K562 (cell line): ENCODE measurements around the gene PHKB. TPM values are rescaled to one million over a fixed set of nuclear protein-coding genes. Genes with fewer than 3 reads are reported as not detected.
A peak's percentile ranks its signal among the peaks of the same experiment; 100 is the strongest.

Experiments used
- ATAC-seq: fragments of 200-7000 bp; cut with Tn5 transposase; 3 replicates; pipeline ENCODE4 v1.9.1; 2020; ENCODE audit warnings: moderate library complexity
- BruUV-seq: library from RNA; stranded (reverse); fragments of 400-500 nt; replicated peaks from 2 replicates; lab custom pipeline; 2021; lab: Mats Ljungman, UMichigan
- CTCF ChIA-PET: fragments of 300-600 bp; formaldehyde crosslinking; extraction: SDS; loops from one replicate; lab custom pipeline; 2021; ENCODE audit warnings: low intra/inter-chr PET ratio; lab: Yijun Ruan, JAX
- POLR2A ChIA-PET: fragments of 300-600, 350-650 bp; sonication (Branson Sonifier 250); formaldehyde crosslinking; extraction: SDS; loops from one replicate; lab custom pipeline; 2021; ENCODE audit warnings: antibody characterized with exemption, inconsistent platforms; lab: Yijun Ruan, JAX
- DNase-seq, 4 experiments: peaks; one replicate each; pipeline versions ENCODE4 v3.0.0 to v3.0.0-alpha.2; 2011 to 2018; ENCODE audit warnings: low spot score in 3 of 4, mixed read lengths in 3 of 4; ENCODE audit errors: extremely low read depth in 1 of 4
- FAIRE-seq: peaks from 2 replicates; lab custom pipeline; 2011; peaks lifted over from hg19 to GRCh38; lab: Jason Lieb, UNC
- H2AFZ ChIP-seq: 2 replicates; pipeline ENCODE4 v1.6.0; 2011; ENCODE audit warnings: low read depth, low read length, control low read depth, inconsistent platforms
- H3K27ac ChIP-seq: fragments of 200-600 bp; 3 replicates; pipeline ENCODE4 v1.8.0; 2011; ENCODE audit warnings: low read depth, mild to moderate bottlenecking, control low read depth, inconsistent platforms, low read length, moderate library complexity, mixed read lengths; ENCODE audit errors: extremely low read depth
- H3K27me3 ChIP-seq, 2 experiments: fragments of 300-600 bp in 1 of 2; 2 replicates in 1 of 2; 3 replicates in 1 of 2; pipeline versions ENCODE4 v1.6.0 to v1.8.0; 2011; ENCODE audit warnings: inconsistent platforms in 2 of 2, low read length in 2 of 2, mild to moderate bottlenecking in 1 of 2, mixed read lengths in 1 of 2, moderate library complexity in 1 of 2; ENCODE audit not compliant: control insufficient read depth in 2 of 2, insufficient read depth in 2 of 2
- H3K36me3 ChIP-seq: fragments of 300-600 bp; 3 replicates; pipeline ENCODE4 v1.8.0; 2011; ENCODE audit warnings: mild to moderate bottlenecking, low read length, inconsistent platforms; ENCODE audit not compliant: control insufficient read depth, insufficient read depth
- H3K4me1 ChIP-seq, 2 experiments: fragments of 200-600 bp in 1 of 2; replicated peaks in 1 of 2; 2 replicates in 1 of 2; 3 replicates in 1 of 2; pipeline versions ENCODE4 v1.5.1 to v1.8.0; 2011; ENCODE audit warnings: inconsistent platforms in 2 of 2, low read length in 2 of 2, mild to moderate bottlenecking in 1 of 2, mixed read lengths in 1 of 2, moderate library complexity in 1 of 2; ENCODE audit not compliant: control insufficient read depth in 2 of 2, insufficient read depth in 2 of 2
- H3K4me2 ChIP-seq: 2 replicates; pipeline ENCODE4 v1.6.1; 2011; ENCODE audit warnings: low read length, control low read depth, inconsistent platforms, mixed read lengths; ENCODE audit not compliant: insufficient read depth
- H3K4me3 ChIP-seq: fragments of 200-600 bp; sonication (generic), shearing (Covaris generic); 2 replicates; pipeline ENCODE4 v1.5.1; 2016; ENCODE audit warnings: control low read depth, inconsistent platforms
- H3K79me2 ChIP-seq: fragments of 200-600 bp; 3 replicates; pipeline ENCODE4 v1.8.0; 2011; ENCODE audit warnings: low read length, inconsistent platforms; ENCODE audit not compliant: control insufficient read depth, insufficient read depth
- H3K9ac ChIP-seq, 2 experiments: 2 replicates each; pipeline versions ENCODE4 v1.6.0 to v1.6.1; 2011; ENCODE audit warnings: low read depth in 2 of 2, low read length in 2 of 2, control low read depth in 1 of 2, inconsistent platforms in 1 of 2, mild to moderate bottlenecking in 1 of 2, mixed read lengths in 1 of 2; ENCODE audit not compliant: insufficient read depth in 1 of 2
- H3K9me1 ChIP-seq: one replicate; pipeline ENCODE4 v1.6.0; 2011; ENCODE audit warnings: inconsistent platforms, mild to moderate bottlenecking, low read length, moderate library complexity; ENCODE audit not compliant: control insufficient read depth, insufficient read depth
- H3K9me3 ChIP-seq: replicated peaks from 2 replicates; pipeline ENCODE4 v1.5.1; 2011; ENCODE audit warnings: low read depth, low read length, inconsistent platforms; ENCODE audit not compliant: control insufficient read depth, insufficient read depth
- H4K20me1 ChIP-seq: replicated peaks from 2 replicates; pipeline ENCODE4 v1.6.1; 2011; ENCODE audit warnings: low read length, inconsistent platforms, mixed read lengths; ENCODE audit not compliant: control insufficient read depth, insufficient read depth
- CEBPB ChIP-seq: fragments of 450-650 bp; IDR thresholded peaks from 2 replicates; pipeline ENCODE4 v1.6.1; 2016; ENCODE audit warnings: missing genetic modification characterization, missing compliant biosample characterization
- EGR1 ChIP-seq: fragments of 450-650 bp; conservative IDR thresholded peaks from 2 replicates; pipeline ENCODE4 v1.6.1; 2017; ENCODE audit warnings: mild to moderate bottlenecking
- MAFK ChIP-seq: IDR thresholded peaks from 2 replicates; pipeline ENCODE4 v1.6.1; 2011; ENCODE audit warnings: low read length, improper control_type of control experiment
- RCOR1 ChIP-seq, 2 experiments: IDR thresholded peaks; 2 replicates each; pipeline ENCODE4 v1.6.1; 2012; ENCODE audit warnings: low read depth in 2 of 2, low read length in 2 of 2, borderline replicate concordance in 1 of 2, improper control_type of control experiment in 1 of 2
- XRCC3 ChIP-seq: fragments of 450-650 bp; IDR thresholded peaks from 2 replicates; pipeline ENCODE4 v1.6.1; 2017; ENCODE audit warnings: mild to moderate bottlenecking, moderate library complexity
- ZNF609 ChIP-seq: sonication (generic); formaldehyde crosslinking; IDR thresholded peaks from 2 replicates; pipeline ENCODE4 v1.8.1; 2023; ENCODE audit warnings: missing genetic modification reagents, mild to moderate bottlenecking, borderline replicate concordance
- WGBS: fragments of 100-300 bp; shearing (Covaris generic); methylation state at CpG from one replicate; pipeline ENCODE4 v1.1.6; 2016; ENCODE audit warnings: low coverage, mixed read lengths; ENCODE audit not compliant: insufficient coverage; ENCODE audit errors: missing lambda C conversion rate; 5-methylcytosine and 5-hydroxymethylcytosine counted together
- in situ Hi-C: fragments of 300-500 bp; cut with MboI; formaldehyde crosslinking; loops from 4 replicates; pipeline ENCODE4 v1.15.0; 2018; ENCODE audit warnings: inconsistent platforms, mixed read lengths
- intact Hi-C: fragments of 100-400 bp; cut with micrococcal nuclease; formaldehyde crosslinking; loops from 2 replicates; pipeline ENCODE4 v1.14.2; 2022
- polyA plus RNA-seq, 8 experiments: library from polyadenylated mRNA; depleted of rRNA in 4 of 8; stranded (reverse) in 5 of 8; unstranded in 3 of 8; fragments of >200 nt; fragmentation: Nextera tagmentation in 2 of 8; fragmentation: Illumina TruSeq in 1 of 8; extraction: Ambion mirVana in 2 of 8; extraction: Trizol in 1 of 8; gene quantifications; 2 replicates each; pipeline versions ENCODE4 v1.2.1 to v1.2.3, GENCODE V29; 2011 to 2014; ENCODE audit warnings: inconsistent platforms in 1 of 8, missing spikeins in 1 of 8
- total RNA-seq, 7 experiments: library from RNA; depleted of rRNA in 6 of 7; stranded (reverse); fragments of >200 nt in 6 of 7; fragmentation: Illumina TruSeq in 2 of 7; extraction: Trizol in 2 of 7; gene quantifications; 2 replicates each; pipeline versions ENCODE4 v1.2.1 to v1.2.3, GENCODE V29; 2011 to 2021; ENCODE audit warnings: low replicate concordance in 1 of 7

The PHKB gene
- total and polyA plus RNA-seq, 9 of the 15 experiments (the other 6 are each of a cell fraction or from before 2014, with no cell fraction given), result 24.7 to 92.3 (median 67.0) TPM

DNA sequence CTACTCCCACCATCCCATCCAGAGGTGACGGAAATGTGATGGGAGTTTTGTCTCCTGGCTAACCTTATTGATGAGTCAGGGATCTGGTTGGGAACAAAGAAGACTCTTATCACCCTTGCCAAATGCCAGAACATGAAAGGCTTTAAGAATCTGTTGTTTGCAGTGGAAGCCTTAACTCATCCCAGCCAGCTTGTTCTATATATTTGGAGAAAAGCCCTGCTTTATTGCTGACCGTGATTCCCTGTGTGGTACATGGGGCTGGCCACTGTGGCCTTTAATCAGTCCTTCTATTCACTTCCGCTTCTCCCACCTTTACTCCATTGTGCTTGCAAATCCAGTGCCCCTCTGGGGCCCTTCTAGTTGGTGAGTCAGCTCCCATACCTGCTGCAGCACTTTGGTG is 156.6 kb downstream of the PHKB start (continued):
- TF ChIP-seq MAFK (peak; percentile 28; the same call in 1 of the 2 replicates), RCOR1 (IDR thresholded peaks at IDR 0.05; ENCODE audit: borderline replicate concordance in 1 of 2, low read depth in 2 of 2, low read length in 2 of 2) (peak in 1 of 2 experiments; percentile 39; a peak in 1 of 4 replicates), XRCC3 (no peak), EGR1 (no peak)
- TF ChIP-seq, all 486 proteins: peak for 12

DNA sequence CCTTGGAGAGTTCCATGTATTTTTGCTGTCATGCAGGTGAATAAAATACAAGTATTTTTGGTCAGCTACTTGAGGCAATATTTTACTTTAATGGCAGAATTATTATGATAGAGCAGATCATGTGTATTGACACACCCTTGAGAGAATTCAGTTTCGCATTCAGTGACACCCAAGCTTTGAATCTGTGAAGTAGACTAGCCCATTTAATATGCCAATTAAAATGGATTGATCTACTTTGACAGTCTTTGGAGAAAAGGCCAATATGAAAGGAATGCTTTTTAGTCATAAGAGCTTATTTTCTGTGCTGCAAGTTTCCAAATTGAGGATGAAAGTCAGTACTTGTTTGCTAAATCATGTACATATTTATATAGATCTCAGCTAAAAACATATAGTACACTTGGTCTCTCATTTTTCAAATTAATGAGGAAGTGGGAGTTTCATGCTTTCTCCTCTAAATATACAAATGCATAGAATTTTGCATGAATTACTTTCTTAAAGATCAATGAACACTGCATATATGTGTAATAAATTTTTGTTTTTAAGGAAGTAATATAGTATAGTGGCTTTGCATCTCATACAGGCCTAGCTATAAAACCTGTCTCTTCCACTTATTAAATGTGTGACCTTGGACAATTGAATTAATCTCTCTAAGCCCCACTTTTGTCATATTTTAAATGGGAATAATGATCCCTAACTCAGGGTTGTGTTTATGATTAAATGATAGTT is 161.5 kb downstream of the PHKB start:
- ChIA-PET POLR2A (interaction anchor here (1.4 kb wide), 2 partner anchors 12 to 481 kb away, joined by 3 to 5 read pairs; no protein-coding TSS in a partner anchor), CTCF (no interaction called here)
- H2AFZ ChIP-seq, result no peak overlapping the region
- peaks cover 20% of the 10 kb centered on the region for H3K79me2 ChIP-seq
- no peak overlapping the region for H3K4me2 ChIP-seq
- no peak for TF ChIP-seq CEBPB (tag)
- no peak for TF ChIP-seq ZNF609 (CRISPR knock-in tag)
- no peaks in the 10 kb centered on the region for H3K9me3 ChIP-seq
- H3K9me1 ChIP-seq, result no peaks in the 10 kb centered on the region
- peaks cover 7% of the 10 kb centered on the region; the same call in 2 of the 3 replicates for H3K36me3 ChIP-seq
- FAIRE-seq (no peak), ATAC-seq (no peak), DNase-seq (no peak)
- no peak overlapping the region for H3K4me3 ChIP-seq
- in situ Hi-C loops, result no loop called here
- BruUV-seq, result no TSS peak
- no peak overlapping the region for H3K9ac ChIP-seq
- intact Hi-C loops, result no loop called here
- no peak overlapping the region for H3K27ac ChIP-seq
- H3K4me1 ChIP-seq, result peaks cover 10 to 34% of the 10 kb centered on the region in 2 experiments; a peak in 3 of 5 replicates
- 90% methylated on average over 1 of the region's 1 CpG for WGBS
- no peaks in the 10 kb centered on the region; the same call in 1 of the 2 replicates for H4K20me1 ChIP-seq
- H3K27me3 ChIP-seq, result no peaks in the 10 kb centered on the region
